ENCODE results near the gene ELANE. TPM values are rescaled to one million over a fixed set of nuclear protein-coding genes. Genes with fewer than 3 reads are reported as not detected.

The ELANE gene
- not detected in 2 replicates for total RNA-seq

DNA sequence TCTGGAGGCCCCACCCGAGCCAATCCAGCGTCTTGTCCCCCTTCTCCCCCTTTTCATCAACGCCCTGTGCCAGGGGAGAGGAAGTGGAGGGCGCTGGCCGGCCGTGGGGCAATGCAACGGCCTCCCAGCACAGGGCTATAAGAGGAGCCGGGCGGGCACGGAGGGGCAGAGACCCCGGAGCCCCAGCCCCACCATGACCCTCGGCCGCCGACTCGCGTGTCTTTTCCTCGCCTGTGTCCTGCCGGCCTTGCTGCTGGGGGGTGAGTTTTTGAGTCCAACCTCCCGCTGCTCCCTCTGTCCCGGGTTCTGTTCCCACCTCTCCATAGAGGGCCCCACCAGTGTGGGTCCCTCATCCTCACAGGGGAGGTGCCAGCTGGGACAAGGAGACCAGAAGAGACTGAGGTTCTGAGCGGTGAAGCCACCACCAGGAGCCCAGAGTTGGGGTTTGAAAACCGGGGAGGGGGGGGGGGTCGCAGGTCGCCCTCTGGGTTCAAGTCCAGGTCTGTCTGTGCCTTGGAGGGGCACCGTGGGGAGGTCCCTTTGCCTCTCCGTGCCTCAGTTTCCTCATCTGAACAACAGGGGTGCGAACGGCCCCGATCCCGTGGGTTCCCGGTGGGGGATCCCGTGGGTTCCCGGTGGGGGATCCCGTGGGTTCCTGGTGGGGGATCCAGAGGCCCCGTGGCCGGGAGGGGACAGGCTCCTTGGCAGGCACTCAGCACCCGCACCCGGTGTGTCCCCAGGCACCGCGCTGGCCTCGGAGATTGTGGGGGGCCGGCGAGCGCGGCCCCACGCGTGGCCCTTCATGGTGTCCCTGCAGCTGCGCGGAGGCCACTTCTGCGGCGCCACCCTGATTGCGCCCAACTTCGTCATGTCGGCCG lies at the start of gene ELANE:
Gene ELANE (plus strand): TSS at position 168 of the 878 bp plus-strand sequence. CDS start 26 bp downstream, at position 194.
- intact Hi-C loops (cut with micrococcal nuclease) = no loop called here

DNA sequence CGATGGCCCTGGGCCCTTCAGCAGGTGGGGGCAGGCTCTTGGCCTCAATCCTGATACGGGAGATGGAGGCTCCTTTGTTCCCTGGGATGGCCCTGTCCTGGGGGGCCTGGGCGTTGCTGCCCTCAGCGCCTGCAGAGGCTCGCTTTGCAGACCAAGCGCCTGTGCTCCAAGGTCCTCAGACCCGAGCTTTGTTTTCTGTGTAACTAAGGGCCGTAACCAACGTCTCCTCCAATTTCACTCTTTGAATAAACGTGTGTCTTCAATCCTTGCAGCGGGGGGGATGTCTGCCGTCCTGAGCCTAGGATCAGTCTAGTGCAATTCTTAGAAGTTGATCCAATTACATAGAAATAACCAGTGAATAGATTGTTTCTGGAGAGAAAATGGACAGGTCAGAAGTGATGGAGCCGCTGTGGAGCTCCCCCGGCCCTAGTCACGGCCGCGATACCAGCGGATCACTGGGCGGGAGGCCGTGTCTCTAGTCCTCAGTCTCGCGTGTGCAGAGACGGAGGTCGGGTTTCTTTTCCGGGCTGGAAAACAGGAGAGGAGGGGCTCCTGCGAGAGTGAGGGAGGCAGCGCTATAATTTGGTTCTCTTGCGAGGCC lies 49.5 kb upstream of the ELANE start:
- intact Hi-C loops (cut with micrococcal nuclease) = no loop called here

DNA sequence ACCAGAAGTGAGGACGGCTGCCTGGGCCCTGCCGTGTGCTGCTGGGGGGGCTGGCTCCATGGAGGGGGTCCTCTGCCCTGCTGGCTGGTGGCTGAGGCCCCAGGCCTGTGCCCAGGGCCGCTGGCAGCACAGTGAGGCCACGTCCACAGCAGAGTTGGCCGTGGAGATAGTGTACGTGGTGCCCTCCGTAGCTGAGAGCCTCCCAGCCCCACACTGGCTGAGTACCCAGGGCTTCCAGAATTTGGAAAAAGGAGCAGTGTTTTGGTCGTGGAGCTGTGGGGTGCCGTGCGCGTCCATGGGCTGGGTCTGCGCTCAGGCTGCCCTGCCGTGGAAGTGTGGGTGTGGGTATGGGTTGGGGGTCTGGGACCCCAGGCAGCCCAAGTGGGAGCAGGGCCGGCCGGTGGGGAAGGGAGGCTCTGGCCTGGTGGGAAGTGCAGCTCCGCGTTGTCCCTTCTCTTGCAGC lies 49.0 kb upstream of the ELANE start:
- intact Hi-C loops (cut with micrococcal nuclease) = no loop called here

DNA sequence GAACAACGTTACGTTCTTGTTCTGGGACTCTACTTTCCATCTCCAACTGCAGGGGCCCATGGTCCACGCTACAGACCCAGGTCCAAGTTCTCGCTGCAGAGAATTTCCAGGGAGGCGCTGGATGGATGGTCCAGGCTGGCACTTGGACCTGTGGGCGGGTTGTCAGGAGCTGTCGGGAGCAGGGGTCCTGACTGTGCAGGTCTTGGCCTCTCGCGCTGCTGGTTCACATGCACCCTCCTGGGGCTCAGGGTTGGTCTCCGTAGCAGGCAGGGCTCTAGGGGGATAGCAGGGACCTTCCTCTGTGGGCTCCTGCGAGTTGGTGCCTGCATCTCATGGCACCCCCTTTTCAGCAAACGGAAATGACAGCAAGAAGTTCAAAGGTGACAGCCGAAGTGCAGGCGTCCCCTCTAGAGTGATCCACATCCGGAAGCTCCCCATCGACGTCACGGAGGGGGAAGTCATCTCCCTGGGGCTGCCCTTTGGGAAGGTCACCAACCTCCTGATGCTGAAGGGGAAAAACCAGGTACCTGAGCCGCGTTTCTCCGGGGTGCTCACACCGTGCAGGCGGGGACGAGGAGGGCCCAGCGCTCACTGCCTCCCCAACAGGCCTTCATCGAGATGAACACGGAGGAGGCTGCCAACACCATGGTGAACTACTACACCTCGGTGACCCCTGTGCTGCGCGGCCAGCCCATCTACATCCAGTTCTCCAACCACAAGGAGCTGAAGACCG lies 48.3 kb upstream of the ELANE start:
- intact Hi-C loops (cut with micrococcal nuclease) = no loop called here

DNA sequence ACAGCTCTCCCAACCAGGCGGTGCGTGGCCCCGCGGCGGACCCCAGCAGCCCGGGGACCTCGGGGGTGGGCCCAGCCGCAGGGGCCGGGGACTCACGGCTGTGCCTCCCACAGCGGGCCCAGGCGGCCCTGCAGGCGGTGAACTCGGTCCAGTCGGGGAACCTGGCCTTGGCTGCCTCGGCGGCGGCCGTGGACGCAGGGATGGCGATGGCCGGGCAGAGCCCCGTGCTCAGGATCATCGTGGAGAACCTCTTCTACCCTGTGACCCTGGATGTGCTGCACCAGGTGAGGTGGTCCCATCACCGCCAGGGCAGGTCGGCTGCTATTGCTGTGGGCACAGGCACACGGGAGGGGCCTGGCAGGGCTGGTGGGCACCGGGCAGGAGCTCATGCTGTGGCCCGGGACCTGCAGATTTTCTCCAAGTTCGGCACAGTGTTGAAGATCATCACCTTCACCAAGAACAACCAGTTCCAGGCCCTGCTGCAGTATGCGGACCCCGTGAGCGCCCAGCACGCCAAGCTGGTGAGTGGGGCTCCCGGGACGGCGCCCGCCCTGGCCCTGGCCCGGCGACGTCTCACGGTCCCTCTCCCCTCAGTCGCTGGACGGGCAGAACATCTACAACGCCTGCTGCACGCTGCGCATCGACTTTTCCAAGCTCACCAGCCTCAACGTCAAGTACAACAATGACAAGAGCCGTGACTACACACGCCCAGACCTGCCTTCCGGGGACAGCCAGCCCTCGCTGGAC lies 47.5 kb upstream of the ELANE start:
- intact Hi-C loops (cut with micrococcal nuclease) = no loop called here

DNA sequence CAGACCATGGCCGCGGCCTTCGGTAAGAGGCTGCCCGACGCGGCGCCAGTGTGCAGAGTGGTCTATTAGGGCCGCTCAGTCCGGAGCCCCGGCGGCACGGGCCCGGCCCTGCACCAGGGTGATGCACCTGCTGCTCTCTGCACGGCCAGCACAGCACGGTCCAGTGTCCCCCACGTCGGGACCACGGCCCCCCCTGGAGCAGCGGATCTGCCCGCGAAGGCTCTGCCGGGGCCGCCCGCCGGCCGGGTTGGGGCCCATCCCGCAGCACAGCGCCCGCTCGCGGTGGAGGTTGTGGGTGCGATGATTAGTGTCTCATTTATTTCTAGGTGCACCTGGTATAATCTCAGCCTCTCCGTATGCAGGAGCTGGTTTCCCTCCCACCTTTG lies 46.9 kb upstream of the ELANE start:
- intact Hi-C loops (cut with micrococcal nuclease) = no loop called here

DNA sequence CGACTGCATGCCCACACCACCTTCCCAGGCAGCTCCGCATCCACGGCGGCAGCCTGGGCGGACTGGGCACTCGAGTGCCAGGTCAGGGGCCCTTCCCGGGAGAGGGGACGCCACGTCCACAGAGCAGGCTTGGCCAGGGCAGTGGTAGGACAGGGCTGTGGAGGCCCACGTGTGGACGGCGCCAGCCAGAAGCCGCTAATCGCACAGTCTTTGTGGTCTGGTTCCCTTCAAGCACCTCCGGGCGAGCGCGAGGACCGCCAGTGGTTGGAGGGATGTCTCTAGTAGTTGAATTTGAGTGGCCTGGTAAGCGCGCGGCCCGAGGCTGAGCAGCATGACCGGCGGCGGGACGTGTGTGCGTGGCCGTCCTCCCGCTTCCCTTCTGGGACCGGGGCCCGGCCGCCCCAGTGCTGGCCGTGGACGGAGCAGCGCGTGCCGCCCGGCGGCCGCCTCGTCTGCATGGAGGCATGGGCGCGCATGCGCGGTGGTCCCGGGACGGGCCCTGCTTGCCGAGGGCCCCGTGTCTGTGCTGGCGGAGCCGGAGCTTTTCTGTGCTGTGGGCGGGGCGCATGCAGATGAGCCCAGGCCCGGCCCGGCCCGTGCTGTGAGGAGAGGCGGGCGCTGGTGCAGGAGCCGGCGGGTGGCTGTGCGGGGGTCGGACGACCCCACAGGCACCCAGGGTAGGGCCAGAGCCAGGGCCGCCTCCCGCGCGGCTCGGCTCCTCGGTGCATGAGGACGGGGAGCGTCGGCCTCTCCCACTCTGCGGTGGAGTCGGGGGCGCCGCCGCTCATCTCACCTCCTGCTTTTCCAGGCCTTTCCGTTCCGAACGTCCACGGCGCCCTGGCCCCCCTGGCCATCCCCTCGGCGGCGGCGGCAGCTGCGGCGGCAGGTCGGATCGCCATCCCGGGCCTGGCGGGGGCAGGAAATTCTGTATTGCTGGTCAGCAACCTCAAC lies 46.2 kb upstream of the ELANE start:
- intact Hi-C loops (cut with micrococcal nuclease) = no loop called here

DNA sequence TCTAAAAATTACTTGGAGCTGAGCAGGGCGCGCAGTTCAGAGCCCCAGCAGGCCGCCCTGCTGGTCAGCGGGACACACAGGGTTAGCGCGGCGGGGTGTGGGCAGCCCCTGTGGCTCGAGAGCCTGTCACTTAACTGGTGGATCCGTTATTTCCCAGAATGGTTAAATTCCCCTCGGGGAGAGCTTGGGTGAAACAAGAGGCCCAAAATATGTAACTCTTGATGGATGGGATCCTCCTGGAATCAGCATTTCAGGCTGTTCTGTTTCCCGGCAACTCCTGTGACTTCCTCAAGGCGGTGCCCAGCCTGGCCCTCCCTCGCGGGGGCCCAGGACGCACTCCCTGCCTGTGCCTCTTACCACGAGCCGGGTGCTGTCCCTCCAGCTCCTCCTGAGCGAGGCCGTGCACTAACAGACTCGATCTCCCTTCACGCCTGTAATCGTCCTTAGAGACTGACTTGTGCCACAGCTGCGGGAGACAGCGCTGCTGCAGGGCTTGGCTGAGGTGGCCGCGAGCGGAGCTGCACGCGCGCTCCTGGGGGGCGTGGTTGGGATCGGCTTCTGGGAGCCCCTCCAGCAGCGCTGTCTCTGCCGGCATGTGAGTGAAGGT lies 45.2 kb upstream of the ELANE start:
- intact Hi-C loops (cut with micrococcal nuclease) = no loop called here

DNA sequence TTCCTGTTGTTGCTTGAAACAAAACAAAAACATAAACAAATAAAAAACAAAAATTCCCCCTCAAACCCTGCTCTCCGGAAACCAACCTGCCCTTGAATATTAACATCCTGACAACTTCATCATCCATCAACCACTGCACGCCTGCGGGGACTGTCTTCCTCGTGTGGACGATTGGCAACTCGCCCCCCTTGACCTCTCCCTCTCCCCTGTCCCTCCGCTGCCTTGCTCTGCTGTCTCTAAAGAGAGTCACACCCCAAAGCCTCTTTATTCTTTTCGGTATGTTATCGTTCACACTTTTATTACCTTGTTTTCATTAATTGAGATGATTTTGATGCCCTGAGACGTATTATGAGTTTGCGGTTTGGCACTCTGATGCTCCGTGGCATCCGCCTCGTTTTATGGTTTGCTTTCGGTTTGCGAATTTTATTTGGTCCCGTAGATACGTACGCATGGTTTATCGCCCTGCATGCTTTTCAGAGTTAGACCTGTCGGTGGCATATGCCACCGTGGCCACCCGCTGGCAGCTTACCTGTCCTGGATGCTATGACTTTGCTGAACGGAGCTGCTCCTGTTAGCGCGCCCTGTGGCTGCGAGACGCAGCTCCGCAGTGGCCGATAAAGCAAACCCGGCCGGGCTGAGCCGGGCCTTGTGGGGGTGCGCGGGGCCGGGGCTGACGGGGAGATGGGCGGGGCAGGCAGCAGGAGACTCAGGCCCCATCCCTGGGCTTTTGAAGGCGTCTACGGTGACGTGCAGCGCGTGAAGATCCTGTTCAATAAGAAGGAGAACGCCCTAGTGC lies 44.3 kb upstream of the ELANE start:
- intact Hi-C loops (cut with micrococcal nuclease) = no loop called here

DNA sequence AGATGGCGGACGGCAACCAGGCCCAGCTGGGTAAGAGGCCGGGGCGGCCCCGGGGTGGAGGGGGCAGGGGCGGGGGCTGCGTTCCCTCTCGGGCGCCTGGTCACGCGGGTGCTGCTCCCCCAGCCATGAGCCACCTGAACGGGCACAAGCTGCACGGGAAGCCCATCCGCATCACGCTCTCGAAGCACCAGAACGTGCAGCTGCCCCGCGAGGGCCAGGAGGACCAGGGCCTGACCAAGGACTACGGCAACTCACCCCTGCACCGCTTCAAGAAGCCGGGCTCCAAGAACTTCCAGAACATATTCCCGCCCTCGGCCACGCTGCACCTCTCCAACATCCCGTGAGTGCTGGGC lies 43.7 kb upstream of the ELANE start:
- intact Hi-C loops (cut with micrococcal nuclease) = no loop called here

DNA sequence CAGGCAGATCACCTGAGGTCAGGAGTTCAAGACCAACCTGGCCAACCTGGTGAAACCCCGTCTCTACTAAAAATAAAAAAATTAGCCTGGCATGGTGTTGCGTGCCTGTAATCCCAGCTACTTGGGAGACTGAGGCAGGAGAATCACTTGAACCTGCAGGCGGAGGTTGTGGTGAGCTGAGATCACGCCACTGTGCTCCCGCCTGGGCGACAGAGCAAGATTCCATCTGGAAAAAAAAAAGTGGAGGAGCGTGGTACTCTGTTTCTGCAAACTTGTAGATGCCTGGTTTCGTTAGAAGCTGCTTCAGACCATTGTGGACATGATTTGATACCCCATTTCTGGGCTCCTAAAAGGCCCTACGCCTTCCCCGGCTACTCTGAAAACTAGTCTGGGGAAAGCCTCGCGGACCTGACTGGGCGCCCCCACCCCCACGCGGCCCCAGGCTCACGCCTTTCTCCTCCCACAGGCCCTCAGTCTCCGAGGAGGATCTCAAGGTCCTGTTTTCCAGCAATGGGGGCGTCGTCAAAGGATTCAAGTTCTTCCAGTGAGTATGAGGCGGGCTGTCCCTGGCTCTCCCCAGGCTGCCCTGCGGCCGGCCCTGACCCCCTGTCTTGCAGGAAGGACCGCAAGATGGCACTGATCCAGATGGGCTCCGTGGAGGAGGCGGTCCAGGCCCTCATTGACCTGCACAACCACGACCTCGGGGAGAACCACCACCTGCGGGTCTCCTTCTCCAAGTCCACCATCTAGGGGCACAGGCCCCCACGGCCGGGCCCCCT lies 41.8 kb upstream of the ELANE start:
- intact Hi-C loops (cut with micrococcal nuclease) = no loop called here

DNA sequence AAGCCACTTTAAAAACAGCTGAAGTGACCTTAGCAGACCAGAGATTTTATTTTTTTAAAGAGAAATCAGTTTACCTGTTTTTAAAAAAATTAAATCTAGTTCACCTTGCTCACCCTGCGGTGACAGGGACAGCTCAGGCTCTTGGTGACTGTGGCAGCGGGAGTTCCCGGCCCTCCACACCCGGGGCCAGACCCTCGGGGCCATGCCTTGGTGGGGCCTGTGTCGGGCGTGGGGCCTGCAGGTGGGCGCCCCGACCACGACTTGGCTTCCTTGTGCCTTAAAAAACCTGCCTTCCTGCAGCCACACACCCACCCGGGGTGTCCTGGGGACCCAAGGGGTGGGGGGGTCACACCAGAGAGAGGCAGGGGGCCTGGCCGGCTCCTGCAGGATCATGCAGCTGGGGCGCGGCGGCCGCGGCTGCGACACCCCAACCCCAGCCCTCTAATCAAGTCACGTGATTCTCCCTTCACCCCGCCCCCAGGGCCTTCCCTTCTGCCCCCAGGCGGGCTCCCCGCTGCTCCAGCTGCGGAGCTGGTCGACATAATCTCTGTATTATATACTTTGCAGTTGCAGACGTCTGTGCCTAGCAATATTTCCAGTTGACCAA lies 41.1 kb upstream of the ELANE start:
- intact Hi-C loops (cut with micrococcal nuclease) = no loop called here

DNA sequence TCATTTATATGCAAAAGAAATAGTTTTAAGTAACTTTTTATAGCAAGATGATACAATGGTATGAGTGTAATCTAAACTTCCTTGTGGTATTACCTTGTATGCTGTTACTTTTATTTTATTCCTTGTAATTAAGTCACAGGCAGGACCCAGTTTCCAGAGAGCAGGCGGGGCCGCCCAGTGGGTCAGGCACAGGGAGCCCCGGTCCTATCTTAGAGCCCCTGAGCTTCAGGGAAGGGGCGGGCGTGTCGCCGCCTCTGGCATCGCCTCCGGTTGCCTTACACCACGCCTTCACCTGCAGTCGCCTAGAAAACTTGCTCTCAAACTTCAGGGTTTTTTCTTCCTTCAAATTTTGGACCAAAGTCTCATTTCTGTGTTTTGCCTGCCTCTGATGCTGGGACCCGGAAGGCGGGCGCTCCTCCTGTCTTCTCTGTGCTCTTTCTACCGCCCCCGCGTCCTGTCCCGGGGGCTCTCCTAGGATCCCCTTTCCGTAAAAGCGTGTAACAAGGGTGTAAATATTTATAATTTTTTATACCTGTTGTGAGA lies 40.5 kb upstream of the ELANE start:
- intact Hi-C loops (cut with micrococcal nuclease) = no loop called here

DNA sequence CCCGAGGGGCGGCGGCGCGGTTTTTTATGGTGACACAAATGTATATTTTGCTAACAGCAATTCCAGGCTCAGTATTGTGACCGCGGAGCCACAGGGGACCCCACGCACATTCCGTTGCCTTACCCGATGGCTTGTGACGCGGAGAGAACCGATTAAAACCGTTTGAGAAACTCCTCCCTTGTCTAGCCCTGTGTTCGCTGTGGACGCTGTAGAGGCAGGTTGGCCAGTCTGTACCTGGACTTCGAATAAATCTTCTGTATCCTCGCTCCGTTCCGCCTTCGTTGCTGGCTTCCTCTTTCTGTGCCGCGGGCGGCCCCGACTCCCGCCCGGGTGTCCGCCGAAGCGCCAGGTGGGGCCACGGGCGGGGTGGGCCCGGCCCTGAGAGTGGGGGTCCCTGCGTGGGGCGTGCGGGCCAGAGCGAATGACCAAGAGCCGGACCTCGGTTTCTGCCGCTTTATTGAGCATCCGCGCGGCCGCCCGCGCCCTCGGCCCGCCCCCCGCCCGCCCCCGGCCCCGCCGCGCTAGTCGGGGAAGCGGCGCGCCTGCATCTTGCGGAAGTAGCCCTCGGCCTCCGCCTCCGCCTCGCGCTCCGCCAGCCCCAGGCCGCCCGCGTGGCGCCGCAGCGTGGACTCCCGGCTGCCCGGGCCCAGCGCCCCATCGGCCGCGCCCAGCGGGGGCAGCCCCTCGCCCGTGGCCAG lies 39.9 kb upstream of the ELANE start:
- intact Hi-C loops (cut with micrococcal nuclease) = no loop called here

DNA sequence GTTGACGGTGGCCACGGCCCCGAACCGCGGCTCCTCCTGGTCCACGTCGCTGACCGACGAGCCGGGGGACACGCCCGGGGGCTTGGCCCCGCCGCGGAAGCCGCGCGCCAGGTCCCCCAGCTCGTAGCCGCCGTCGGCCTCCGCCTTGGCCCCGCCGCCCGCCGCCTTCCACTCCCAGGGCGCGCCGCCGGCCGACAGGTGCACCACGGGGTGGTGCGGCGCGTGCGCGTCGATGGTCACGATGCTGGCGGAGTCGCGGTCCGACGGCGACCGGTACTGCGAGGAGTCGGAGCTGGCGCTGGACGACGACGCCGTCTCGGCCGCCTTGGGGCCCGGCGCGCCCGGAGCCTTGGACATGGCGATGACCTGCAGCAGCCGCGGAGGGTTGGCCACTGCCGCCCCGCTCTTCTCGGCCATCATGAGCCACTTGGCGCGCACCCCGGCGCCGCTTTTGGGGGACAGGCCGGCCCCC lies 39.3 kb upstream of the ELANE start:
- intact Hi-C loops (cut with micrococcal nuclease) = no loop called here

DNA sequence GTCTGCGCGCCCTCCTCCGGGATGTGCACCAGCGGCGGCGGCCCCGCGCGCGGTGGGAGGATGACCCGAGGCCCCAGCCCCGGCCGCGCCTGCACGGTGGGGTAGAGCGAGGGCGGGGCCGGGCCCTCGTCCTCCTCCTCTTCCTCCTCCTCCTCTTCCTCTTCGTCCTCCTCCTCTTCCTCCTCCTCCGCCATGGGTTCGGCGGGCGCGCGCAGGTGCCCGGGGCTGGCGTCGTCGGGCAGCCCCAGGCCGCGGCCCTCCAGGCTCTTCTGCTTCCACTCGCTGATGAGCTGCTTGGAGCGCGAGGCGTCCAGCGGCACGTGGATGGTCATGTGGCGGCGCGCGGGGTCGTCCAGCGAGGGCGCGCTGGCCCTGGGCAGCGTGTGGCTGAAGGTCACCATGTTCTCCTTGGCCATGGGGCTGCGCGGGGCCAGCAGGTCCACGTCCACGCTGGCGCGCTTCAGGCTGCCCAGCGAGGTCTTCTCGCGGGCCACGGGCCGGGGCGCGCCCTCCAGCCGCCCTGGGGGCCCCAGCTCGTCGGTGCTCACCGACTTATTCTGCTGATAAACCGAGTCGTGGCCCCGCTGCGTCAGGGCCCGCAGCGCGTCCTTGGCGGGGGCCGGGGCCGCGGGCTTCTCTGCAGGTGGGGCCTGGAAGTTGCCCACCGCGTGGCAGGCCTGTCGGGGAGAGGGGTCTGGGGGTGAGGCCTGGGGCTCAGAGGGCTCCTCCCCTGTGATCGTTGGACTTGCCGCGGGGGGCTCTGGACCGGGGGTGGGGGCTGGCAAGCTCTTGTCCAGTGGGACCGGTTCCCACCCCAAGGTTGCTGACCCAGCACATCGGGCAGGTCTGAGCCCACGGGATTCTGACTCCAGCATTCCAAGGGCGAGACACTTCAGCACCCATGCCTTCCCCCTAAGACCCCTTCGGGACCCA lies 38.6 kb upstream of the ELANE start:
- intact Hi-C loops (cut with micrococcal nuclease) = no loop called here

Data from T-helper 1 cell treated with Interleukin-12 subunit alpha and Interleukin-12 subunit beta and Interleukin-4 antibody, amounts not matched to agents 30 ng/mL and 1 ng/mL, for 36 hours (primary cell).